Measurements from ENCODE around the gene RSPH6A. TPM values are rescaled to one million over a fixed set of nuclear protein-coding genes. Genes with fewer than 3 reads are reported as not detected.

The RSPH6A gene
- total RNA-seq, 1 donor from 2014 or later, result 0.16 TPM

- DNase-seq, result no peak
Measured at GRCh38 chr19:45825263-45825605, 10.1 kb upstream of the RSPH6A start.

- no peak for DNase-seq
Measured at GRCh38 chr19:45824531-45825262, 9.6 kb upstream of the RSPH6A start.

GRCh38 chr19:45824041-45824471, 8.9 kb upstream of the RSPH6A start:
- peak; percentile 28 for DNase-seq

- DNase-seq, result no peak
Measured at GRCh38 chr19:45823182-45823581, 8.1 kb upstream of the RSPH6A start.

- DNase-seq, result no peak
Measured at GRCh38 chr19:45822716-45823115, 7.6 kb upstream of the RSPH6A start.

- no peak for DNase-seq
Measured at GRCh38 chr19:45821570-45821969, 6.5 kb upstream of the RSPH6A start.

- DNase-seq, result no peak
Measured at GRCh38 chr19:45821103-45821521, 6.0 kb upstream of the RSPH6A start.

- no peak for DNase-seq
Measured at GRCh38 chr19:45820413-45821102, 5.5 kb upstream of the RSPH6A start.

GRCh38 chr19:45819769-45820168, 4.7 kb upstream of the RSPH6A start:
- no peak for DNase-seq

GRCh38 chr19:45817725-45818301, 2.7 kb upstream of the RSPH6A start:
- no peak for DNase-seq

- DNase-seq, result peak; percentile 69
Measured at GRCh38 chr19:45817010-45817724, 2.1 kb upstream of the RSPH6A start.

GRCh38 chr19:45816236-45817009, 1.3 kb upstream of the RSPH6A start:
- DNase-seq, result no peak

GRCh38 chr19:45815481-45816216, 541 bp upstream of the RSPH6A start:
- DNase-seq, result no peak

- no peak for DNase-seq
Measured at GRCh38 chr19:45814166-45814780, 835 bp downstream of the RSPH6A start.

- no peak for DNase-seq
Measured at GRCh38 chr19:45812297-45812696, 2.8 kb downstream of the RSPH6A start.

- no peak for DNase-seq
Measured at GRCh38 chr19:45809643-45810159, 5.4 kb downstream of the RSPH6A start.

GRCh38 chr19:45805719-45806118, 9.4 kb downstream of the RSPH6A start:
- no peak for DNase-seq

- no peak for DNase-seq
Measured at GRCh38 chr19:45804959-45805230, 10.2 kb downstream of the RSPH6A start.

- DNase-seq, result no peak
Measured at GRCh38 chr19:45804140-45804958, 10.8 kb downstream of the RSPH6A start.

GRCh38 chr19:45801603-45802175, 13.4 kb downstream of the RSPH6A start:
- DNase-seq, result no peak

Measured in occipital lobe (tissue), 2 donors.